Measurements from ENCODE around the gene IRF3. TPM values are rescaled to one million over a fixed set of nuclear protein-coding genes. Genes with fewer than 3 reads are reported as not detected.

Gene IRF3
- total RNA-seq (84.9 TPM), polyA plus RNA-seq (ENCODE audit: insufficient read depth, low read depth, low replicate concordance) (64.5 TPM)
- long read RNA-seq, donor 1, partial matches to known transcripts: 0 of 3 reads
- long read RNA-seq, donor 1, other reads (novel, unspliced or antisense): 0 of 3 reads
- long read RNA-seq, donor 2, partial matches to known transcripts: 0 of 6 reads
- long read RNA-seq, donor 2, other reads (novel, unspliced or antisense): 0 of 6 reads
- long read RNA-seq, donor 3, partial matches to known transcripts: 0 of 3 reads
- long read RNA-seq, donor 3, other reads (novel, unspliced or antisense): 0 of 3 reads
- long read RNA-seq, donor 4, partial matches to known transcripts: 8 of 14 reads
- long read RNA-seq, donor 4, other reads (novel, unspliced or antisense): 0 of 14 reads
- long read RNA-seq, donor 5: 0 reads
- long read RNA-seq, donor 6, partial matches to known transcripts: 93 of 202 reads
- long read RNA-seq, donor 6, other reads (novel, unspliced or antisense): 107 of 202 reads
- long read RNA-seq, donor 7, transcript IRF3-203 (8 exons, 1,613 nt): major isoform, 14 of 53 reads
- long read RNA-seq, donor 7, partial matches to known transcripts: 16 of 53 reads
- long read RNA-seq, donor 7, other reads (novel, unspliced or antisense): 16 of 53 reads
- long read RNA-seq, donor 8, partial matches to known transcripts: 0 of 2 reads
- long read RNA-seq, donor 8, other reads (novel, unspliced or antisense): 0 of 2 reads
- long read RNA-seq, donor 9, partial matches to known transcripts: 24 of 30 reads
- long read RNA-seq, donor 9, other reads (novel, unspliced or antisense): 5 of 30 reads
- long read RNA-seq, donor 10, partial matches to known transcripts: 0 of 4 reads
- long read RNA-seq, donor 10, other reads (novel, unspliced or antisense): 0 of 4 reads

- DNase-seq (peak; percentile 97 to 99 (median 98)), FAIRE-seq (peak; percentile 77)
These were observed at the start of gene IRF3, which contains the start of gene BCL2L12 for GRCh38 chr19:49665351-49666119. Gene IRF3 (minus strand): TSS chr19:49665857. CDS start chr19:49664838, 1,019 bp downstream. Gene BCL2L12 (plus strand): TSS chr19:49665933. CDS start chr19:49666693, 760 bp downstream.

GRCh38 chr19:49713236-49713845 is 47.7 kb upstream of the IRF3 start:
- Histone ChIP-seq H3K4me3 (ENCODE audit: low read length in 3 of 3) (no peak overlapping the region), H3K27me3 (ENCODE audit: control insufficient read depth, insufficient read depth, low read length) (no peaks in the 10 kb centered on the region), H3K36me3 (ENCODE audit: control insufficient read depth in 2 of 3, insufficient read depth in 3 of 3, low read length in 3 of 3) (no peaks in the 10 kb centered on the region), H3K4me1 (ENCODE audit: control insufficient read depth in 2 of 3, insufficient read depth in 2 of 3, low read depth in 1 of 3, low read length in 3 of 3) (no peaks in the 10 kb centered on the region), H3K9ac (ENCODE audit: low read length in 3 of 3) (no peak overlapping the region), H3K27ac (ENCODE audit: low read depth in 2 of 2, low read length in 2 of 2) (no peak overlapping the region), H3K9me3 (ENCODE audit: control insufficient read depth in 2 of 3, insufficient read depth in 1 of 3, low read length in 3 of 3) (no peaks in the 10 kb centered on the region)
- DNase-seq (no peak), FAIRE-seq (no peak)
- intact Hi-C loops (cut with DNase I): no loop called here
- no peak for TF ChIP-seq CTCF (IDR thresholded peaks at IDR 0.05; ENCODE audit: borderline replicate concordance, extremely low read depth, insufficient read depth)

More at GRCh38 chr19:49665351-49666119, at the start of gene IRF3, which contains the start of gene BCL2L12:
- peaks cover 0 to 16% (median 4%) of the 10 kb centered on the region in 3 donors for H3K36me3 ChIP-seq (ENCODE audit: control insufficient read depth in 2 of 3, insufficient read depth in 3 of 3, low read length in 3 of 3)
- H3K9me3 ChIP-seq (ENCODE audit: control insufficient read depth in 2 of 3, insufficient read depth in 1 of 3, low read length in 3 of 3): no peaks in the 10 kb centered on the region
- peak within 1 kb of the TSS; percentile 88 to 95 for H3K27ac ChIP-seq (ENCODE audit: low read depth in 2 of 2, low read length in 2 of 2)
- peak within 1 kb of the TSS; percentile 60 to 98 (median 64) for H3K9ac ChIP-seq (ENCODE audit: low read length in 3 of 3)
- peaks cover 0 to 13% (median 11%) of the 10 kb centered on the region in 3 donors for H3K4me1 ChIP-seq (ENCODE audit: control insufficient read depth in 2 of 3, insufficient read depth in 2 of 3, low read depth in 1 of 3, low read length in 3 of 3)
- H3K4me3 ChIP-seq (ENCODE audit: low read length in 3 of 3): peak within 1 kb of the TSS; percentile 65 to 98 (median 86)
- no peak for TF ChIP-seq CTCF (IDR thresholded peaks at IDR 0.05; ENCODE audit: borderline replicate concordance, extremely low read depth, insufficient read depth)
- no peaks in the 10 kb centered on the region for H3K27me3 ChIP-seq (ENCODE audit: control insufficient read depth, insufficient read depth, low read length)
- intact Hi-C loops (cut with DNase I): no loop called here

GRCh38 chr19:49712397-49712859 is 46.8 kb upstream of the IRF3 start:
- Histone ChIP-seq H3K4me3 (ENCODE audit: low read length in 3 of 3) (no peak overlapping the region), H3K27me3 (ENCODE audit: control insufficient read depth, insufficient read depth, low read length) (no peaks in the 10 kb centered on the region), H3K9me3 (ENCODE audit: control insufficient read depth in 2 of 3, insufficient read depth in 1 of 3, low read length in 3 of 3) (no peaks in the 10 kb centered on the region), H3K27ac (ENCODE audit: low read depth in 2 of 2, low read length in 2 of 2) (no peak overlapping the region), H3K9ac (ENCODE audit: low read length in 3 of 3) (no peak overlapping the region), H3K36me3 (ENCODE audit: control insufficient read depth in 2 of 3, insufficient read depth in 3 of 3, low read length in 3 of 3) (no peaks in the 10 kb centered on the region), H3K4me1 (ENCODE audit: control insufficient read depth in 2 of 3, insufficient read depth in 2 of 3, low read depth in 1 of 3, low read length in 3 of 3) (no peaks in the 10 kb centered on the region)
- no peak for FAIRE-seq
- intact Hi-C loops (cut with DNase I): no loop called here
- no peak for TF ChIP-seq CTCF (IDR thresholded peaks at IDR 0.05; ENCODE audit: borderline replicate concordance, extremely low read depth, insufficient read depth)
- DNase-seq: peak in 2 of 5 donors; percentile 56 to 83
